Right atrium auricular region (tissue), 2 donors: ENCODE data around the gene PTCRA. TPM values are rescaled to one million over a fixed set of nuclear protein-coding genes. Genes with fewer than 3 reads are reported as not detected.
"Not testable (repeated sequence)": the region's sequence is repeated elsewhere in the genome, so short reads cannot be mapped to it uniquely, and the experiment has no call there.

Experiments used
- DNase-seq: peaks from one replicate; pipeline ENCODE4 v3.0.0-alpha.2; 2019; ENCODE audit warnings: low spot score
- H3K27ac ChIP-seq, 2 donors: fragments of 200-600 bp; sonication (generic); 1 replicate in 1 of 2; 2 replicates in 1 of 2; pipeline ENCODE4 v1.5.1; 2016 to 2019
- H3K27me3 ChIP-seq, 2 donors: fragments of 200-600 bp; sonication (generic); one replicate each; pipeline versions ENCODE4 v1.5.1 to v1.6.0; 2017 to 2019
- H3K36me3 ChIP-seq: fragments of 200-600 bp; sonication (generic); one replicate; pipeline ENCODE4 v1.5.1; 2016
- H3K4me1 ChIP-seq, 2 donors: fragments of 200-600 bp; sonication (generic); one replicate each; pipeline versions ENCODE4 v1.5.1 to v1.6.0; 2017 to 2019
- H3K4me3 ChIP-seq, 2 donors: fragments of 200-600 bp; sonication (generic); 1 replicate in 1 of 2; 2 replicates in 1 of 2; pipeline ENCODE4 v1.5.1; 2017 to 2019; ENCODE audit warnings: mild to moderate bottlenecking in 1 of 2, moderate library complexity in 1 of 2
- H3K9me3 ChIP-seq, 2 donors: fragments of 200-600 bp; sonication (generic); one replicate each; pipeline ENCODE4 v1.5.1; 2019
- total RNA-seq, 2 donors: library from RNA; depleted of rRNA; stranded (reverse); fragments of >200 nt; gene quantifications; one replicate each; pipeline ENCODE4 v1.1.0, GENCODE V29; 2016
- TF ChIP-seq, protein P1 (sequence below), 2 donors: fragments of 200-600 bp; sonication (generic); IDR thresholded peaks; one replicate each; pipeline ENCODE4 v1.5.1; 2019; ENCODE audit warnings: antibody characterized with exemption in 2 of 2

The PTCRA gene
- total RNA-seq, 2 donors from 2014 or later = 1.6 TPM; not detected in 1

DNA sequence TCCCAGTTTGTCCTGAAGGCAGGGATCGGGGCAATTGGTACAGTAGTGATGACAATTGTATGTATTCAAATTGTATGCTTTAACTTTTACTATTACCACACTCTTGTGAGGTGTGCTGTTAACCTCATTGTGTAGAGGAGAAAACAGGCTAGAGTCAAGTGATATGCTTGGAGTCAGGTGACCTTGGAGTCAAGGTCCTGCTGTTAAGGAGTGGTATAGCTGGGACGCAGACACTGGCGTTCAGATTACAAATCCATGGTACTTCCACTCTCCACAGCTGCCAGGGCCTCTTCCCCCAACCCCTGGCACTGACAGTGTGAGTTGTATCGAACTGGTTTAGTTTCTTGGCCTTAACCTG lies 23.9 kb downstream of the PTCRA start:
- no peak for DNase-seq
- peaks cover 0 to 7% of the 10 kb centered on the region in 2 donors for H3K4me1 ChIP-seq
- H3K27me3 ChIP-seq = no peaks in the 10 kb centered on the region
- H3K4me3 ChIP-seq = no peak overlapping the region
- H3K36me3 ChIP-seq = peaks cover 31% of the 10 kb centered on the region
- TF ChIP-seq, protein P1, sequence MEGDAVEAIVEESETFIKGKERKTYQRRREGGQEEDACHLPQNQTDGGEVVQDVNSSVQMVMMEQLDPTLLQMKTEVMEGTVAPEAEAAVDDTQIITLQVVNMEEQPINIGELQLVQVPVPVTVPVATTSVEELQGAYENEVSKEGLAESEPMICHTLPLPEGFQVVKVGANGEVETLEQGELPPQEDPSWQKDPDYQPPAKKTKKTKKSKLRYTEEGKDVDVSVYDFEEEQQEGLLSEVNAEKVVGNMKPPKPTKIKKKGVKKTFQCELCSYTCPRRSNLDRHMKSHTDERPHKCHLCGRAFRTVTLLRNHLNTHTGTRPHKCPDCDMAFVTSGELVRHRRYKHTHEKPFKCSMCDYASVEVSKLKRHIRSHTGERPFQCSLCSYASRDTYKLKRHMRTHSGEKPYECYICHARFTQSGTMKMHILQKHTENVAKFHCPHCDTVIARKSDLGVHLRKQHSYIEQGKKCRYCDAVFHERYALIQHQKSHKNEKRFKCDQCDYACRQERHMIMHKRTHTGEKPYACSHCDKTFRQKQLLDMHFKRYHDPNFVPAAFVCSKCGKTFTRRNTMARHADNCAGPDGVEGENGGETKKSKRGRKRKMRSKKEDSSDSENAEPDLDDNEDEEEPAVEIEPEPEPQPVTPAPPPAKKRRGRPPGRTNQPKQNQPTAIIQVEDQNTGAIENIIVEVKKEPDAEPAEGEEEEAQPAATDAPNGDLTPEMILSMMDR (IDR thresholded peaks at IDR 0.05) = no peak
- H3K9me3 ChIP-seq = no peaks in the 10 kb centered on the region
- no peak overlapping the region for H3K27ac ChIP-seq

DNA sequence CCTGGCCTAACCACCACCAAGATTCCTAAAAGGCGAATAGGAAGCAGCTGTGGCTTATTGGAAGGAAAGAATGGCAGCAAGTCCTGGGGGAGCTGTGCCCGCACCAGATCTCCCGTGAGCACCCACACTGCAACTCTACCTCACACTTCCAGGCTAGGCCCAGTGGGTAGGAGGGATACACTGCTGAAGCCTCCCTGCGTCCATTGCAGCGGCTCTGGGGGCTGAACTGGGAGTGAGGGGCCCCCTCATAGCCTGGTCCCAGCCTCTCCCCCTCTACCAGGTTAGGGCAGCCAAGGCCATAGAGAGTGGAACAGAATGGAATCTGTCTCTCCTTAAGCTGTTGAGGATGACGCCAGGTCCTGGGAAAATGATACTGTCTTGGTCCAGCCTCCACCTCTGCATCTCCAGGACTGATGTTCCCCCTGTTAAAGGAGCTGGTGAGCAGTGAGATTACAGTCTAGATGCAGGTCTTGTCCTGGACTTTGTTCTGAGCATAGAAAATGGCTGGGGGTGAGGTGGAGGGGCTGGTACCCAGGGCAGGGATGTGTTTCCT lies 24.7 kb downstream of the PTCRA start:
- Histone ChIP-seq H3K36me3 (peaks cover 27% of the 10 kb centered on the region), H3K9me3 (no peaks in the 10 kb centered on the region), H3K27ac (no peak overlapping the region), H3K4me3 (no peak overlapping the region), H3K4me1 (peaks cover 0 to 7% of the 10 kb centered on the region in 2 donors), H3K27me3 (no peaks in the 10 kb centered on the region)
- DNase-seq = no peak
- TF ChIP-seq, protein P1 (IDR thresholded peaks at IDR 0.05) = no peak

DNA sequence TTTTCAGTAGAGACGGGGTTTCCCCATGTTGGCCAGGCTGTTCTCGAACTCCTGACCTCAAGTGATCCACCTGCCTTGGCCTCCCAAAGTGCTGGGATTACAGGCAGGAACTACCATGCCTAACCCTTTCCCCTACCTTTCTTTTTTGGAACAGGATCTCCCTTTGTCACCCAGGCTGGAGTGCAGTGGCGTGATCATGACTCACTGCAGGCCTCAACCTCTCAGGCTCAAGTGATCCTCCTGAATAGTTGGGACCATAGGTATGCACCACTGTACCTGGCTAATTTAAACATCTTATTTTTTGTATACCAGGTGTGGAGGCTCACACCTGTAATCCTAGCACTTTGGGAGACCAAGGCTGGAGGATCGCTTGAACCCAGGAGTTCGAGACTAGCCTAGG lies 25.5 kb downstream of the PTCRA start:
- H3K27ac ChIP-seq, H3K27me3 ChIP-seq, H3K9me3 ChIP-seq, H3K4me3 ChIP-seq, DNase-seq, H3K4me1 ChIP-seq: not testable (repeated sequence)
- H3K36me3 ChIP-seq = peaks cover 20% of the 10 kb centered on the region

- DNase-seq = no peak
- Histone ChIP-seq H3K36me3 (peaks cover 13% of the 10 kb centered on the region), H3K4me3 (no peak overlapping the region), H3K27ac (no peak overlapping the region), H3K27me3 (no peaks in the 10 kb centered on the region), H3K9me3 (no peaks in the 10 kb centered on the region), H3K4me1 (peaks cover 0 to 7% of the 10 kb centered on the region in 2 donors)
- TF ChIP-seq, protein P1 (IDR thresholded peaks at IDR 0.05) = no peak
Observed at GRCh38 chr6:42942444-42942843, 26.6 kb downstream of the PTCRA start.

- H3K4me1 ChIP-seq = no peaks in the 10 kb centered on the region
- no peak for DNase-seq
- H3K9me3 ChIP-seq = no peaks in the 10 kb centered on the region
- H3K4me3 ChIP-seq = no peak overlapping the region
- no peaks in the 10 kb centered on the region for H3K36me3 ChIP-seq
- TF ChIP-seq, protein P1 (IDR thresholded peaks at IDR 0.05) = no peak
- no peak overlapping the region for H3K27ac ChIP-seq
- no peaks in the 10 kb centered on the region for H3K27me3 ChIP-seq
Observed at GRCh38 chr6:42947950-42948349, 32.1 kb downstream of the PTCRA start.

GRCh38 chr6:42952389-42952788 lies 36.5 kb downstream of the PTCRA start:
- H3K4me1 ChIP-seq = no peaks in the 10 kb centered on the region
- no peaks in the 10 kb centered on the region for H3K27me3 ChIP-seq
- no peak overlapping the region for H3K27ac ChIP-seq
- H3K36me3 ChIP-seq = no peaks in the 10 kb centered on the region
- DNase-seq = no peak
- no peaks in the 10 kb centered on the region for H3K9me3 ChIP-seq
- TF ChIP-seq, protein P1 (IDR thresholded peaks at IDR 0.05) = no peak
- H3K4me3 ChIP-seq = no peak overlapping the region

GRCh38 chr6:42954405-42954804 lies 38.6 kb downstream of the PTCRA start:
- H3K27ac ChIP-seq, DNase-seq, H3K27me3 ChIP-seq, H3K36me3 ChIP-seq, H3K9me3 ChIP-seq, H3K4me1 ChIP-seq, H3K4me3 ChIP-seq: not testable (repeated sequence)
